GM18867 (cell line): Measurements from ENCODE around the gene CLEC16A.

Source experiments
- ATAC-seq: cut with Tn5 transposase; IDR thresholded peaks from one replicate; pipeline ENCODE4 v1.9.1; 2021; ENCODE audit warnings: mild to moderate bottlenecking, moderate library complexity; ENCODE audit not compliant: unreplicated experiment

CLEC16A gene

GRCh38 chr16:10987361-10988163 lies 43.2 kb downstream of the CLEC16A start:
- no peak for ATAC-seq

DNA sequence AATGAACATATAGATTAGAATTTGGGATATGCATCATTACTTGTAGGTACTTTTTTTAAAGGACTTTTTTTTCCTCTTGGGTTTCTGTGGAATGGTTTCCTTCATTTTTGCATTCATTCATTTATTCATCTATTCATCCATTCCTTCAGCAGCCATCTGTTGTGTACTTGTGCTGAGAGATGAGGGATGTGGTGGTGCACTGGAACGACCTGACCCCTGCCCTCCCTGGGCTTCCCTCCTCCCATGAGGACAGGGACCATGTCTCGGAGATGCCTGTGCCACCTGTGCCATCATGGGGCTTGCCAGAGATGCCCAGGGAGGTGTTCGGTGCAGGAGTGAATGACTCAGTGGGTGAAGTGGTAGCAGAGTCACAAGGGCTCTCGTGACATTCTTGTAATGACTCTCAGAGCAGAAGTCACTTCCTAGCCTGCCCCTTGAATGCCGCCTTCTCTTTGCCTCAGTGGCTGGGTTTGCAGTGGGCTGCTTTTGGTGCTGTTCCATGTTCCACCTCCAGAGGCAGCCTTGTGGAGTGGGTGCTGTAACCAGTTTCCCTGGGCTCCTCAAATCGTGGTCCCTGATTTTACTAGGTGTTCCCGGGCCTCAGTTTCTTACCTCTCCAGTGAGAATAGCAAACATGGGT lies 43.9 kb downstream of the CLEC16A start:
- ATAC-seq = peak; percentile 50

DNA sequence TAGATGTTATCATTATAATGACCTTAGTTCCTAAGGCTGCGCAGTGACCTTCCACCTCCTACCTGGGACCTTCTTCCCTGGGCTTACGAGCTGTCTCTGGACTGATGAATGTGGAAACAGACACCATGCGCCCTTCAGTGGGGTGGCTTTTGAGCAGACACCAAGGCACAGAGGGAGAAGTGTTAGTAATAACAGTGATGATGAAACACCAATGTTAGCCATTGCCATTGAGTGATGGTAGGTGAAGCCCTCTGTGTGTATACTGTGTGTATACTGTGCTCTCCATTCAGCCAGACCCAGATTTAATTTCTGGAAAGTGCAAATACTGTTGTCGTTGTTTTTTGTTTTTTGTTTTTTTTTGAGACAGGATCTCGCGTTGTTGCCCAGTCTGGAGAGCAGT lies 44.5 kb downstream of the CLEC16A start:
- ATAC-seq = no peak

- ATAC-seq = no peak
Observed at GRCh38 chr16:10989559-10989958, 45.2 kb downstream of the CLEC16A start.

DNA sequence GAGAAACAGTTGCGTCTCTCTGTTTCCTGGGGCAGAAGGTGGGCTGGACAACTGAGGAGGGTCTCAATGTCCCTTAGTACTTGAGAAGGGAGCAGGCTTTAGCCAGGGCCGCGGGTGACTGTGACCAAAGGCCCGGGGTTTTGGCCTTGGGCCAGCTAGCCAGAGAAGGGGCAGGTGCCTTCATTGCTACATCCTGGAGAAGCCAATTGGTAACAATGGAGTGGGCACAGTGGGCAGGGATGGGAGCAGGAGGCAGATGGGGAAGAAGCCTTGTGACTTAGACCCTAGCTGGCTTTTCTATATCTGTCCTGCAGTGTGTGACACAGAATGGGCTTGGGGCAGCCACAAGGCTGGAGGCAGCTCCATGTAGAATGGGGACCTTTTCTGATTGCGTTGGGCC lies 46.0 kb downstream of the CLEC16A start:
- ATAC-seq = no peak

DNA sequence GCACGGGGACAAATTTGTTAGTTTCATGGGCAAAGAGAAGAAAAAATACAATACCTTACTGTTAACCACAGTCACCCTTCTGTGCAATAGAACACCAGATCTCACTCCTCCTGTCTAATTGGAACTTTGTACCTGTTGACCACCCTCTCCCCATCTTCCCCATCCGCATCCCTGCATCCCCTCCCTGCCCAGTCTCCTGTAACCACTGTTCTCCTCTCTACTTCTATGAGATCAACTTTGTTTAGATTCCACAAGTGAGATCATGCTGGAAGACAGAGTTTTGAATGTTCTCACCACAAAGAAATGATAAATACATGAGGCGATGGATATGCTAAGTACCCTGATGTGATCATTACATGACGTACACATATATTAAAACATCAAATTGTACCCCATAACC lies 47.7 kb downstream of the CLEC16A start:
- ATAC-seq = no peak

GRCh38 chr16:10992797-10993196 lies 48.4 kb downstream of the CLEC16A start:
- no peak for ATAC-seq

DNA sequence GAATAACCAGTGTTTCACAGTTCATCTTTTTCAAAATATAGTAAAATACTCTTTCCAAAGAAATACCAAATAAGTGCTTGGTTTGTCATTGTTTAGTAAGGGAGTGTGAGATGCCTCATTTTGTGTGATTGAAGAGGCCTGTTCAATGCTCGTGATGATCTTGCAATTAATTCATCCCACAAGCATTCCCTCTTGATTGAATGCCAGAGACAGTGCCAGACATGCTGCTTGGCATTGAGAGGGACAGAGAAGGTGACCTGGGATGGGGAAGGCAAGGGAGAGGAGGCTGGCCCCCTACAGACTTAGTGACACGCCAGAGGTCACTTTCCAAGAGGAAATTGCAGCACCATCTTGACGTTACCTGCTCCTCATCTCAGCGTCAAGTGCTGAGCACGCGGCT lies 49.3 kb downstream of the CLEC16A start:
- ATAC-seq = no peak

DNA sequence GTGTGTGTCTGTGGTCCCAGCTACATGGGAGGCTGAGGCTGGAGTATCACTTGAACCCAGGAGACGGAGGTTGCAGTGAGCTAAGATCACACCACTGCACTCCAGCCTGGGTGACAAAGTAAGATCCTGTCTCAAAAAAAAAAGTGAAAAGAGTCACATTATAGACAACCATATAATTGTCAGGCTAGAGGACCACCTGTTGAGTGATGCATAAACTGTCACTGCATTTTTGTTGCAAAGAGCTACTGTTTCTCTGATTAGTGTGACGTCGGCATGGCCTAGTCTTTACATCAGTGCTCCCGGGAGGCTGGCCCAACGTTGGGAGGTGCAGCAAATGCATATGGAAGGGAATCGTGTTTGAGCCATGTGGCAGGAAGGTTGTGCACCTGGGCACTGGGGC lies 50.2 kb downstream of the CLEC16A start:
- no peak for ATAC-seq

- no peak for ATAC-seq
Observed at GRCh38 chr16:10995565-10995964, 51.2 kb downstream of the CLEC16A start.

GRCh38 chr16:10997485-10997884 lies 53.1 kb downstream of the CLEC16A start:
- no peak for ATAC-seq

GRCh38 chr16:10999300-10999699 lies 54.9 kb downstream of the CLEC16A start:
- ATAC-seq = no peak

DNA sequence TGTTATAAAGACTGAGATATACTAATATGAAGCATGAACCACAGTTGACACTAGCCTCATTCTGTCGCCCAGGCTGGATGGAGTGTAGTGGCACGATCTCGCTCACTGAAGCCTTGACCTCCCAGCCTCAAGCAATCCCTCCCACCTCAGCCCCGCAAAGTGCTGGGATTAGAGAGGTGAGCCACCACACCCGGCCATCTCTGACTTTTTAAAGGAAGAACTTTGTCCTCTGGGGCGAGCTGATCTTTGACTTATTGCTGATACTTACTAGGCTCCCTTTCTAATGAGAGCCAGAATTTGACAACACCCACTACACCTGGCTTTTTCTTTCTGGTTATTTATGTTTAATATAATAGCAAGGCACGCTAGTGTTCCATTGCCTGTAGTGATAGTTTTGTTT lies 57.2 kb downstream of the CLEC16A start:
- no peak for ATAC-seq

GRCh38 chr16:11003141-11003540 lies 58.8 kb downstream of the CLEC16A start:
- ATAC-seq = no peak

- ATAC-seq = no peak
Observed at GRCh38 chr16:11004351-11004750, 60.0 kb downstream of the CLEC16A start.

DNA sequence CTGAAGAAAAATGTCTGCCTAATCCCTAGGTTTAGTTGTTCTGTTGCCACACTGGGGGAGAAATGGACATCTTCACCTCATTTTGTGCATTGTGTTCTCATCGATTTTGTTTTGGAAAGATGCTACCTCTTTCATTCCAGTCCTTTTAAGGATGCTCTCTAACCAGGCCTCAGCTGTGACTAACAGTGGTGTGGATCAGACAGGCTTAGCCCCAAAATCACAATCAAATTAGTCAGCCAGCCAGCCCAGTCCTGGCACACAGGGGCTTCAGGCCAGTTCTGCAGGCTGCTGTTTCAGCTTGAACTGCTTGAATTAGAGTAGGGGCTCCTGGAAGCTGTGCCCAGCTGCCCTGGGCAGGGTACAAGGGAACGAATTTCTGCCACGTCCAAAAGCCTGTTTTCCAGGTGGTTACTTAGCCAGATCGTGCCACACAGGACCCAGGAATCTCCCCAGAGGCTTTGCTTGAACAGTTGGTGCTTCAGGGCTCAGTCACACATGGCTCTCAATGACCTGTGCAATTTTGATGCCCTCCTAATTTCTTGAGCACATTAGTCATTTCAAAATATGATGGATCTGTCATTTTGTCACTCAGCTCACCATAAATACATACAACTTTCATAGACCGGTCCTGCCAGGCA lies 60.7 kb downstream of the CLEC16A start:
- ATAC-seq = no peak

- no peak for ATAC-seq
Observed at GRCh38 chr16:11005611-11005975, 61.2 kb downstream of the CLEC16A start.

- no peak for ATAC-seq
Observed at GRCh38 chr16:11006656-11007055, 62.3 kb downstream of the CLEC16A start.

- no peak for ATAC-seq
Observed at GRCh38 chr16:11007714-11008280, 63.4 kb downstream of the CLEC16A start.

DNA sequence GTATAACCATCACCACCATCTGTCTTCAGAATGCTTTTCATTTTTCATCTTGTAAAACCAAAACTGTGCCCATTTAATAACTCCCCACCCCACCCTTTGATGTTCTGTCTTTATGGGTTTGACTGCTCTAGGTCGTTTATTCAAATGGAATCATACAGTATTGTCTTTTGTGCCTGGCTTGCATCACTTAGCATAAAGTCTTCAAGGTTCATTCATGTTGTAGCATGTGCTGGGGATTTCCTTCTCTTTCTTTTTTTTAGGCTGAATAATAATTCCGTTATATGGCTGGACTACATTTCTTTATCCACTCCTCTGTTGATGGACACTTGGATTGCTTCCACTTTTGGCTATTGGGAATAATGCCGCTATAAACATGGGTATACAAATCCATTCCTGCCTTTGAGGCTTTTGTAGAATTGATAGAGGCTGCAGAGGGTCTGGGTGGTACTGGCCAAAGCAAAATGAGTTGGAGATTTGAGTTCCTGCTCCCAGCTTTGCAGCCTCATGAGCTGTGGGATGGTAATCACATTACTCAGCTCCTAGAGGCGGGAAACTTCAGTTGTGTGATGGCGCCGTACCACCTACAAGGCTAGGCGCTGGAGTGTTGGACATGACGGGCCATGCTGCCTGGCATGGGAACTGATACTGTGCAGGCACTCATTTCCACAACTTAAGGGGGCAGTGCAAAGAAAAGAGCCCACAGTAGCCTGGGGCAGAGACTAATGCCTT lies 64.8 kb downstream of the CLEC16A start:
- no peak for ATAC-seq

DNA sequence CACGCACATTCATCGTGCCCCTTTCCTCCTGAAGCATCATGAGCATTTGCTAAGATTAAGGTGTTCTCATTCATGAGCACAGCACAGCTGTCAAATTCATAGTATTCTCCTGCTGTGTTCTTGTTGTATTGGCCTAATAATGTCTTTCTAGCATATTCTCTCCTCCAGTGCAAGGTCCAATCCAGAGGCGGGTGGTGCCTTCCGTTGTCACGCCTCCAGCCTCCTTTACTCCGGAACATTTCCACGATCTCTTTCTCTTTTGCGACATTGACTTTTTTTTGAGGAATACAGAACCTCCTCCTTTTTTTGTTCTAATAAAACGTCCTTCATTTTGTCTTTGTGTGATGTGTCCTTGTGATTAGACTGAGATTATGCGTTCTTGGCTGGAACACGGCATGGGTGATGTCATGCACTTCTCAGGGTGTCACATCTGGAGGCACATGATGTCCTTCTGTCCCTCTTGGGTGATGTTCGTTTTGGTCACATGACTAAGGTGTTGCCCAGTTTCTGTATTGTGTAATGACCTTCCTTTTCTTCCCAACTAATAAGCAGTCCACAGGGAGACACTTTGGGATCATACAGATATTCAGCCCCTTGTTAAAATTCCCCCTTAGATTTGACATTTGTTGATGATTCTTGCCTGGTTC lies 66.3 kb downstream of the CLEC16A start:
- no peak for ATAC-seq
